ENCODE results near the gene TRIM63.

DNA sequence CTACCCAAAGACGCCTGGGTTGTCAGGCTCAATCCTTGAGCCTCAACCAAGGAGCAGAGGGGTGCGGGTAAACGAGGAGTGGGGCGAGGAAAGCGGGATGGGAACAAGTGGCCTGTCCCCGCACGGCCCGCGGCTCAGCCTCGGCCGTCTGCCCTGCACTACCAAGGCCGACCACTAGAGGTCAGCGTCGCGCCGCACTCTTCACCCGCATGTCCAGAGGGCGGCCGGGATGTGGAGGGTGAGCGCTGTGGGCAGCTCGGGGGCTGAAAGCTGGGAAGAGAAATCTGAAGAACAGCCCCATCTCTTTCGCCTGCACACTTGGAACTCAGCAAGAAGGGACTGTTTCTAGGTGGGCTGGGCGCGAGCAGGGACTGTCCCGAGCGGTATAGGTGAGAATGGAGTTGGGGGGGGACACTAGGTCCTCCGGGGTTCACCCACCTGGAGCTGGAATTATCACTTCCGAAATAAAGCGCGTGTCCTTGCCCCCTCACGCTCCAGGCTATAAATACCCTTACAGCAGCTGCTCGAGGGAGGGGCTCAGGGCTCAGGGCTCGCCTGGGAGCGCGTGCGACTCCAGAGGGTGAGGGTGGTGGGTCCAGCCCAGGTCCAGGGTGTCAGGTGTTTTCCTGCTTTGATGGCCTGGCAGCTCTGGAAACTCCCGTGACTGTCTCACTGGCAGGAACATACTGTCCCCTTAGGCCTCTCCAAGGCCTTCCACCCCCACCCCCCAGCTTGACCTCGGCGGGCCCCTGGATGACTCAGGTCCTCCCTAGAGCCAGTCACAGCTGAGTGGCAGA, 31.3 kb downstream of the TRIM63 start:
- no peak for TF ChIP-seq EP300 (IDR thresholded peaks at IDR 0.05)
- no peak for TF ChIP-seq KDM1A (IDR thresholded peaks at IDR 0.05; ENCODE audit: low read depth)
